GM21367 (cell line): ENCODE measurements around the gene RBM19.

Experiments
- ATAC-seq: cut with Tn5 transposase; IDR thresholded peaks from one replicate; pipeline ENCODE4 v1.9.1; 2021; ENCODE audit not compliant: unreplicated experiment

The RBM19 gene

GRCh38 chr12:113862590-113863454 lies 103.3 kb downstream of the RBM19 start:
- ATAC-seq, result no peak

DNA sequence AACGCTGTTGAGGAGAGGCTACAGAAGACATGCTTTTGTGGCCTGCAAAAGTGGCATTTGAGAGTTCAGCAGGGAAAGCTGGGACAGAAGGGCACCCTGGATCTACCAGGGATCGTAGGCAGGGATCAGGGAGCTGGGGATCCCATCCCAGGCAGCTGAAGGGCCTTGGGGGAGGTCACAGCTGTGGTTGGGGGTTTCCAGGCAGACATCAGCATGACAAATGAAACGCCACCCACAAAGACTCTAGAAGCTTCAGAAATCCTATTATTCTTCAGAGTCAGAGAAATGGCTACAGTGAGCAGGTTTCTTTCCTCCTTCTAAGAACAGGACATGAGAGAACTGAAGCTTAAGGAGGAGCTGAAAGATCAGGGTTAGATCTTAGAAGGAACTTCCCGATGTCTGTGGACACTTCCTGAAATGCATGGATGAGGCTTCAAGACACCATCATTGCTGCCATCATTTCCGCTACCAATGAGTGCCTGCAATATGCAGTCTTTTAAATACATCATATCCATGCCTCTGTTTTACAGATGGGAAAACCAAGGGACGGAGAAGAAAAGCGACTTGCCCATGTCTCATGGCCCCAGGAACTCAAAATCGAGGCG lies 104.3 kb downstream of the RBM19 start:
- ATAC-seq, result no peak

- no peak for ATAC-seq
Observed at GRCh38 chr12:113860950-113861349, 105.2 kb downstream of the RBM19 start.

DNA sequence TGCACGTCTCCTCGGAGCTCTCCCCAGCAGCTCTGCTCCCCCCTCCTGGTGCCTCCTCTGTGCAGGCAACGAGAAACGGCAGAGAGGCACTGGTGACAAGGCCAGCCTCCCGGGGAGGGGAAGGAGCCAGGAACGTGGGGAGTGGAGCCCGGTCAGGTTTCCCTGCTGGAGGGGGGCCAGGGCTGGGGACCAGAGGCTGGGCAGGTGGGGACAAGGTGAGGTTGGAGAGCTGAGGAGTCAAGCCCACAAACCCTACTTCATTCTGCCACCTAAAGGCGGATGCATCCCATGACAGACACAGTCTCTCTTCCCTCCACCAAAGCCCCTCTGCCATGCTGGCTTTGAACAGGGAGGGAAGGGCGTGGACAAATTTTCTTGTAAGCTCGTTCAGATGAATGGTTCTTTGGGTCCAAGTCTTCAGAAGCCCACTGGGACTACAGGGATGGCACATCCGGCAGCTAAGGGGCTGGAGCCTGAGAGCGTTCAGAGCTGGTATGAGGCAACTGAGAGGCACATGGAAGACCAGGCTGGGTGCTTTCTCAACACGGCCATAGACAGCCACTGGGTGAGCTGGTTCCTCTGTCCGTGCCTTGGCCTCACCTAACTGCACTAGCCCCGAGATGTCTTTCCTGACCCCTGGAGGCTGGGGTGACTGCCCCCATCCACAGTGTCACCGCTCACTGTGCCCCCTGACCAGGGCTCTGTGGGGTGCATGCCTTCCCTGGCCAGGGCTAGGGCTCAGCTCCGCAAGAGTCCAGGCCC lies 105.9 kb downstream of the RBM19 start:
- ATAC-seq, result no peak

- ATAC-seq, result no peak
Observed at GRCh38 chr12:113858841-113859386, 107.2 kb downstream of the RBM19 start.

DNA sequence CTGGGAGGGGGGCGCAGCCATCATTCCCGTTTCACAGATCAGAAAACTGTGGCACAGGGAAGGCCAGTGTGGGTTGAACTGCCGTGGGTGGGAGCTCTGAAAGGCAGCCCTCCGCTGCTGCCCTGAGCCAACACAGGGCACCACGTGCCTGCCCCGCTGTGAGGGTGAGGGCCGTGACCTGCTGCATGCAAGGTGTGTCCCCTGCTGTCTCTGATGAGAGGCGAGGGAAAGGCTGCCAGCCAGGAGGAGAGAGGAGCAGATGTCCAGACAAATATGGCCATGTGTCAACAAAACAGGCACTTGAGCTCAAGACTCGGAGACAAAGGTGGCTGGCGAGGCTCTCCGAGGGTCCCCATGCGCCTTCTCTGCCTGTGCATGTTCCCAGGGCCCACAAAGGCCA lies 108.8 kb downstream of the RBM19 start:
- ATAC-seq, result no peak

DNA sequence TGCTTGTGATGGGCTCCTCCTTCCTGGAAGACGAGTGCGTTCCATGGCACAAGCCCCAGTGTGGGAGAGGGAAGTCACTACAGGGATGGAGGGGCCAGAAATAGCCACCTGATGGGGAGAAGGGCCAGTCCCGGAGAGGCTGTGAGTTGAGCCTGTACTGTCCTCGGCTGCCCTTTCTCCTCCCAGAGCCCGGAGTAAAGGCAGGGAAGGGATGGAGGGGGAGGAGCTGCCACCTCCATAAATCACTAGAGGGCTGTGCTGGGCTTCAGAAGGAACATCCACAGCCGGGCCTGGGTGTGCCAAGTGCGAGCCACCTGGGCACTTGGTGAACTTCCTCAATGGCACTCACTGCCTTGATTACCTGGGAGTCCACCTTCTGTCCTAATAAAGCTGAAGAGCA lies 110.1 kb downstream of the RBM19 start:
- ATAC-seq, result no peak

DNA sequence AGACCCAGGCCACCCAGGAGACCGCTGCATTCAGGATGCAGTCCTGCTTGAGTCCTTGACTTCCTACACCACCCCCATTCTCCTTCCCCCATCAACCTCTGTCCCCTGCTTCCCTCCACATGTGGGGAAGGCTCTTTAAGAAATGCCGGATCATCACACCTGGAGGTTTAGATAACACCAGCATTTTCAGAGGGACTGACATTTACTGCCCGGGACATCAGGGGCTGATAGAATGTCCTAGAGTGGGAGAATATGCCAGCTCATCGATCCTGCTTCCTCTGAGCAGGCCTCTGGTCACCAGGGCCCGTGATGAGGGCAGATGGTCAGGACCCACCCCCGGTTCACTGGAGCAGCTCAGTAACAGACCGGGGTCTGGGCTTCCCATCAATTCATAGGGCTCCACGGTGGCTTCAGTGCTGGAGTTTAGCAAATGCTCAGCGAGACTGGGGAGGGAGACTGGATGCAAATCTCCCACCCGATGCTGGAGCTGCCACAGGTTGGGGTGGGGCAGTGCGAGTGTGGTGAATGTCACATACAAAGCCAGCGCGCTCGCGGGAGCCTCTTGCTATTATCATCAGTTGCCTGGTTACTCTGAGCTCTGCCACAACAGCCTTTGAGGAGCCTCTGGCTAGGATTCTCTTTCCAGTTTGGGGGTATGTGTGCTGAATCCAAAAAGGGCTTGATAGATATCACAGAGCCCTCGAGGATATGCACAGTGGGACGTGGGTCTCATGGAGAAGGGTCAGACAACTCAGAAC lies 111.6 kb downstream of the RBM19 start:
- no peak for ATAC-seq

- no peak for ATAC-seq
Observed at GRCh38 chr12:113853491-113853890, 112.6 kb downstream of the RBM19 start.

GRCh38 chr12:113852695-113853490 lies 113.2 kb downstream of the RBM19 start:
- no peak for ATAC-seq

DNA sequence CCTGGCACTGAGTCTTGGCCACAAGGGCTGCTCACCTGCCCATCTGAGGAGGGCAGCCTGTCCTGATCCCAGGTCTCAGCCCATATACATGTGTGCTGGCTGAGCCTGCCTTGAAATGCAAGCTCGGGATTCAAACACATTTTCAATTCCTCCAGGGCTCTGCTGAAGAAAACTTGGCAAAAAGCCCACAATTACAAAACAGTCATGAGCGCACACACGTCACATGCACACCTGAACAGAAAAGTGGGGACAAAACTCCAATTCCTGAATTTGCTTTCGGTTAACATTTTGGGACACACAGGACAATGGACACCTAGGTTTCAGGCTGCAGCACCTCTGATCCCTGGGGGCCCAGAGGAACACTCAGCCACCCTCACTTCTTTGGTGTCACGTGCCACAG lies 113.9 kb downstream of the RBM19 start:
- ATAC-seq, result no peak

DNA sequence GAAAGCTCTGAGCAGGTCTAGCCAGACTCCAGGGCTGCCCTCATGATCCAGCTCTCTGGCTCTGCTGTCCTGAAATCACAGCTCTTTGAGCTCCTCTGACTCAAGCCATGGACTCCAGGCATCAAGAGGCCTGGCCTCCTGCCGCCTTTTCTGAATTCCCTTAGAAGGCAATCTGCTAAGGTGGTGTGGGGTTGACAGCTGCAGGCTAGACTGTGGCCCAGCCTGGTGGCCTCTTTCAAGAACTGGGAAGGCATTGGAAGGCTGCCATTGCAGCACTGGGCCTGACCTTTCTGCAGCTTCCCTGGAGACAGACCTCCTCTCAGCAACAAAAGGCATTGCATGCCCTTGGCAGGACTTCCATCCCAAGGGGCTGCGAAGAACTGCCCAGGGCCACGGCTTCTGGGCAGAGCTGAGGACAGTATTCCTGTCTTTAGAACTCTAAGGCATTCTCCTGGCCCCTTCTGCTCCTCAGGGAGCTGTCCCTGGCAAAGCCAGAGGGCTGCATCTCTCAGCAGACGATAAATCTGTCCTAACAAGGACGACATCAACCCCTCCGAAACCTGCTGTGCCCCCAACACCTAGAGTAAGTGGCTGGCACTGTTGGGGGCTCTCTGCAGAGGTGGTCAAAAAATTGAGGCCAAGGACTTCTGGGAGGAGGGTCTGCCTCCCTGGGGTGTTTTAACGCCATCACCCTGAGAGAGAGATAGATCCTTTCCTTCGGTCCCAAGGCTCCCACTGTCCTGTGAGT lies 115.6 kb downstream of the RBM19 start:
- ATAC-seq, result no peak

DNA sequence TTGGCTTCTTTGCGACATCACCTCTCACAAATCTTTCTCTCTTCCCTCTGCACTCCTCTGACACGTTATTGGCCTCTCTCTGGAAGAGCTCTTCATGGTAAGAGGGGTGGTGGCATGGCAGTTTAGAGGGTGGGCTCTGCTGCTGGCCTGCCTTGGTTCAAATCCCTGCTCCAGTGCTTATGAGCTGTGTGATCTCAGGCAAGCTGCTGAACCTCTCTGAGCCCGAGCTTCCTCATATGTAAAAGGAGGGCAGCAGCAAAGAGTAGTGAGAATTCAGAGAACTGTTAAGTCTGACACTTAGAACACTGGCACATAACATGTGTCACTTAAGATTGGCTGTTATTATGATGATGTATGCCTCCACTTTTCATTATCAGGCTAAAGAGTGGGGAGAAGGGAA lies 118.3 kb downstream of the RBM19 start:
- no peak for ATAC-seq

DNA sequence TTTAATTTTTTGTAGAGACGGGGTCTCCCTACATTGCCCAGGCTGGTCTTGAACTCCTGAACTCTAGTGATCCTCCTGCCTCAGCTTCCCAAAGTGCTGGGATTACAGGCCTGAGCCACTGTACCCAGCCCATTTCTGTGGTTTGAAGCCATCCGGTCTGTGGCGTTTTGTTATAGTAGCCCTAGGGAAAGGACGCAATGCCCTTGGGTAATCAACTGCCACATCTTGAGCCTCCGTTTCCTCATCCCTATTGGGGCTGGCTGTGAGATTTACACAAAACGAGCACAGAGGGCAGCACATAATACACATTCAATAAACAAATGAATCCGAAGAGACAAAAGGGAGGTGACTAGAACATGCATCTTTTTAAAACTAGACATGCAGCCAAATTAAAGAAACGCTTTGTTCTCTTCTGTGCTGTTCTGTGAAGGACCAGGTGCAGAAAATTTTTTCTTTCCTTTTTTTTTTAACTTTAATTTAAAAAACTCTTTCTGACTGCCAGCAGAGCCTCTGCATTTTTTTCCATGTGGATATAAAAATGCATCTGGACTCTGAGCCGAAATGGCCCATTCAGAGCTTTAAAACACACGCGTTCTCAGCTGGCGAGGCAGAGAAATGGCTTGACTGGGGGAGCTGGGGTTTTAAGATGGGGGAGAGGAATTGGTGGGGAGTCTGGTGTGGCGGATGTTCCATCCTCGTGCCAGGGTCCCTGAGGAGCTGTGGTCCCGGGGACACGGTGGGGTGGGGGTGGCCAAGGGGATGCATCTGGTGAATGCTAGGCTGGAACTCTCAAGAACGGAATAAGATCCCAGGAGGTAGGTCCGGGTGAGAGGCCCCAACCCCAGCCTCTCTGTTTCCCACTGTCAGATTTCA lies 119.0 kb downstream of the RBM19 start:
- ATAC-seq, result no peak

- ATAC-seq, result no peak
Observed at GRCh38 chr12:113845900-113846674, 120.0 kb downstream of the RBM19 start.

GRCh38 chr12:113844495-113845210 lies 121.5 kb downstream of the RBM19 start:
- no peak for ATAC-seq

DNA sequence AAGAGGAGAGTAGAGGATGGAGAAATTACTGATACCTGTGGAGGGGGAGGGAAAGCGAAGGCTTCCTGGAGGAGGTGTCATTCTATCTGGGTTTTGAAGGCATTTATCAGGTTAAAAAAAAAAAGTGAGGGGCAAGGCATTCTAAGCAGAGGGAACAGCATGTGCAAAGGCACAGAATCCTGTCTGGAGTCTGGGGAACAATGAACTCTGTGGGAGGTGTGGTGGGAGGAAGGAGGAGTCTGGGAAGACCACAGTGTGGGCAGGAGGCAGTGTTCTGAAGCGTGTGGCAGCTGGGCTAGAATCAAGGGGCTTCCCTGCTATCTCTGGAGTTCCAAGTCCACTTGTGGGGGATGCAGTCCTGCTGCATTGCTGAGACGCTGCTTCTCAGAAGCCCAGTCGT lies 123.4 kb downstream of the RBM19 start:
- no peak for ATAC-seq
